HG02678 (cell line): ENCODE data around the gene NUP210L.
"Not testable (repeated sequence)": the region's sequence is repeated elsewhere in the genome, so short reads cannot be mapped to it uniquely, and the experiment has no call there.

ENCODE experiments used
- ATAC-seq: cut with Tn5 transposase; IDR thresholded peaks from one replicate; pipeline ENCODE4 v1.9.1; 2021; ENCODE audit warnings: mild to moderate bottlenecking, moderate library complexity; ENCODE audit not compliant: unreplicated experiment

The NUP210L gene

DNA sequence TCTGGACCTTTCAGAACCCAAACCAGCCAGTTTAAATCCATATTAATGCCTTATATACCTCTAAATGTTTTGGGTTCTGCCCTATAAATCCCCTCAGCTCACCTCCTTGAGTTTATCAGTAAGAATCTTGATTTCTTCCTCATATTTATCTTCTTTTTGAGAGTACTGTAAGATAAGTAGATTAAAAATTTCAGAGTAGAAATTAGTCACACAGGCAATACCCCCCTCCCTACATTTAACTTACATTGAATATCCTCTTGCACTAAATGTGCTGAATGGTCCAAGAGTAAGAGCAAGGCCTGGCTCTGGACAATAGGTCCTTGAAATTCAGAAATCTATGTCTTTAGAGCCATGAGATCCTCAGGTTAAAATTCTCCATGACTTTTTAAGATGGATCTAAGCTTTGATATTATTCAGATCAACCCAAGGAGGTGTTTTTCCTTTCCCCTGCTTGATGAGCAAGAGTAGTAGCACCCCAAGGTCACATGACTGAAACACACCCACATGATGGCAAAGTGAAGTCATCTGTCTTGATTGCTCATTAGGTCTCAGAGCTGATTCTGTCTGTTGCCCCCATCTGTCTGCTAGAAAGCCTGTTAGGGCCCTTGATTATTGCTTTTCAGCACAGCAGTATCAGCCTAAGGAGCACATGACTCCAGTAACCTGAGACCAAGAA, 15.8 kb upstream of the NUP210L start:
- ATAC-seq: no peak

DNA sequence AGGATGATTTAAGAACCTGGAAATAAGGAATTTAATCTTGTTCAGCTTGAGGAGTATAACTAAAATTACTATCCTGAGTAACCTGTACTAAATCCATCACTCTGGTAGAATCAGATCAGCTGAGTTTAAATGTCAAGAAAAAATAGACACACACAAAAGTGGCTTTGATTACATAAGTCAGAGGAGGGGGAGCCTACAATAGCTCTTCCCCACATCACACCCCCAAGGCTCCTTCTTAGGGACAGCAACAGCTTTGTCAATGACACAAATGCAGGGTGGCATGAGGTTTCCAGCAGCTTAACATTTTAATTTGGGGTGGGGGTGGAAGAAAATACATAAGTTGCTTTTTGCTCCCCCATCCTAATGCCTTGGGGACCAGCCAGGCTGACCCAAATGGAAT, 12.6 kb upstream of the NUP210L start:
- ATAC-seq: no peak

DNA sequence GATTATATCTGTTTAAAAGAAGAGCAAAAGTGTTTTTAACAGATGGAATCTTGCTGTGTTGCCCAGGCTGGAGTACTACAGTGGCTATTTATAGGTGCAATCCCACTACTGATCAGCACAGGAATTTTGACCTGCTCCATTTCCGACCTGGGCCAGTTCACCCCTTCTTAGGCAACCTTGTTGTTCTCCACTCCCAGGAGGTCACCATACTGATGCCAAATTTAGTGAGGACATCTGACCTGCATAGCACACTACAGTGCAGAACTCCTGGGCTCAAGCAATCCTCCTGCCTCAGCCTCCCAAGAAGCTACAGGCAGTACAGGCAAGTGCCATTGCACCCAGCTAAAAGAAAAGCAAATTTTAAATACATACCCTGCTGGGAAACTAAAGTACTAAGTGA, 11.3 kb upstream of the NUP210L start:
- ATAC-seq: no peak

DNA sequence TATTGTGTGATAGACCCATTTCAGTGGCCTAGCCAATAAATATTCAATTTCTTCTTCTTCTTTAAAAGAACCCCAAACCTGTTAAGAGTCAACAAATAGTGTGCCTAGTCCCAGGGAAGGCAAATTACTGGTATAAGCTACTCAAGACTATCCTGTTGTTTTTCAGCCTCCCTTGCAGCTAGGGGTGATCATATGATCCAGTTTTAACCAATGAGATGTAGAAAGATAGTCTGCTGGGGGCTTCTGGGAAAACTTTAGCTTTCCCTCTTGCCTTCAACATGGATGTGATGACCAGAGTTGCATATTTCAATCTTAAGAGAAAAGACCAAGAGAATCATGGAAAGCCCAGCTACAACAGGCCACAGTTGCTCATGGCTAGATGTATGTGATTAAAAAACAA, 4.7 kb upstream of the NUP210L start:
- ATAC-seq: no peak

DNA sequence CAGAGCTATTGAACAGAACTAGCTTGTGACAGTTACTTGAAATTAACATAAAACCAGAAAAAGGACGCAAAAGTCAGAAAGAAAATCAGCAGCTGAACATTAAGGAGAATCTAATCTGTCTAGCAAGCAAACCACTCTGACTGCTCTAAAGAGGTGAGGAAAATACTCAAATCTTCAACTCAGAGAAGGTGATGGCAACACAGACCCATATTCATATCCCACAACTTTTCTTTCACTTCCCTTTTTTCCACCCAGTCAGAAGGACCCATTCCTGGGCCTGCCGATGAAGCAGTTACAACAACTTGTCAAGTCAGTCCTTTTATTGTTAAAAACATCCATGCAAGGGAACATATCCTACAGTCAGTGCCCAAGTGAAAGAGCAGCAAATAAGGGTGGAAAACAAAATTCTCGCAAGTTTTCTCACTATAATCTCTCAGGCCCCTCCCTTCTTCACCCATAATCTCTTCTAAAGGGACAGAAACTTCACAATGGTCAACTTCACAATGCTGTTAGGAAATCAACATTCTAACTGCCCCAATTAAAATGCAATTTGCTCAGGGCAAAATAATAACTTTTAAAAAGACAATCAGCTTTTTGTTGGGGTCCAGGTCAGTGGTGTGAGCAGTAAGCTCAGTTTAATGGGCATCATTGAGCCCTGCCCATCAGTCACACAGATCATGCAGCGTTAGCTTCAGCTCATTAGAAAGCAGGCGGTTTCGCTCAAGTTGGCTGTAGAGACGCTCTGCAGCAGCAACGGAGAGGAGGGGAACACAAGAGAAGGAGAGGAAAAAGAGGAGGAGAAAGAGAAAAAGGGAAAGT, 3.6 kb upstream of the NUP210L start:
- no peak for ATAC-seq

DNA sequence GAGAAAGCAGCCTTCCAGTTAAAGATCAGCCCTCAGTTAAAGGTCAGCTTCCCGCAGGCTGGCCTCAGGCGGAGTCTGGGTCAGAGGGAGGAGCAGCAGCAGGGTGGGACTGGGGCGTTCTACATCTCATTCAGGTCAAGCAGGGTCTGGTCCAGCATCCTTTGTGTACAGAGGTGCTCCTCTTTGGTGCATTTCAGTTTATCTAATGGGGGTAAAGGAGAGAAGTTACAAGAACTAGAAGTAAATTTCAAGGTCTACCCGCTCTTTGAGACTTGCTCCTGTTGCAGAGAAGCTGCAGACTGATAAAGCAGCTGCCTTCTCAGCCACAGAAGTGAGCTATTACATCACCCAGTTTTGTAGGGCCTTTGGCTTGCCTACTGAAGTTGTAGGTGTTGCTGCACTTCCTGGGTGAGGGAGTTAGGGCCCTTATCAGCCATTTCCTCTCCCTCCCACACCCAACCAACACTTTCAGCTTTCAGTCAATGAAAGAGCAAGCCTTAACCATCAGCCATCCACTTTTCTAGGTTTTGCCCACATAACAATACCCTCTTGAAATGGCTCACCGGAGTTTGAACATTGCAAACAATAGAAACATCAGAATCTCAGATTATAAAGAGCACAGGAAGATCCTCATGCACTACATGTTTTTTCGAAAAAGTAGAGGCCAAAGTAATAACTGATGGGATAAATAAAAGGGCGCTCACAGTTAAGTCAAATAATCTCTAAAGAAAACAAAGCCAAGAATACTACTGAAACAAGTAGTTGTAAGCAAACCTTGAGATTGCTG, 2.8 kb upstream of the NUP210L start:
- ATAC-seq: peak; percentile 87

DNA sequence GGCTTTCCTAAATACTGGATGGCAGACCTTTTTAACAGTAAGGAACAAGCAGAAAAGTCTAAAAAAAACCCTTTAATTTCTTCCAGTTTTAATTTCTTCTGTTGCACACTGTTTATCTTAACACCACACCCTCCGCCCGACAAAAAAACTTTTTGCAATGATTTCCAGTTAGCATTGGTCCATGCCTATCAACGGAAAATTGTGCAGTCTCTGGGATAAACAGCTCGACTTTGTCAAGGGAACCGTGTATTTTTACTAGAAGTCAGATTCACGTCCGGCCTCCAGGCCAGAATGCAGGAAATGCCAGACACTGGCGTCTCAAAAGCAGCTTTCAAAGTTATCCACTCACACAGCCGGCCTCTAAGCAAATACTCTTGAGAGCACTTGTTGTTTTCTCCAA, 378 bp upstream of the NUP210L start:
- ATAC-seq: no peak

DNA sequence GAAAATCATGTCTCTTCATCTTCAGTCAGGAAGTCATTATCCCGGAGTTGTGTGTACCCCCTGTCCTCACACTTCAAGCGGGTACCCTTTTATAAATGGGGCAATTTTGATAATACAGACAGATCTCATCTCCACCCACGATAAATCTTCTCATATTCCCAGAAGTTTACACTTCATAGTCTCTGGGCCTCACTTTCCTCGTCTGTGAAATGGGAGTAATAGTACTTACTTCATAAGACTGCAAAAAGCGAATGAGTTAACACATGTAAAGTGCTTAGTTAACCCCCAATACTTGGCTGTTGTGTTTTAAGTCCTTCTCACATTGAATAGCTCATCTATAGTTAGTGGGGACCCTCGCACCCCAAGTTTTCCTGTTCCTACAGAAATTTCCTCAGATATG, 820 bp downstream of the NUP210L start:
- ATAC-seq: no peak

DNA sequence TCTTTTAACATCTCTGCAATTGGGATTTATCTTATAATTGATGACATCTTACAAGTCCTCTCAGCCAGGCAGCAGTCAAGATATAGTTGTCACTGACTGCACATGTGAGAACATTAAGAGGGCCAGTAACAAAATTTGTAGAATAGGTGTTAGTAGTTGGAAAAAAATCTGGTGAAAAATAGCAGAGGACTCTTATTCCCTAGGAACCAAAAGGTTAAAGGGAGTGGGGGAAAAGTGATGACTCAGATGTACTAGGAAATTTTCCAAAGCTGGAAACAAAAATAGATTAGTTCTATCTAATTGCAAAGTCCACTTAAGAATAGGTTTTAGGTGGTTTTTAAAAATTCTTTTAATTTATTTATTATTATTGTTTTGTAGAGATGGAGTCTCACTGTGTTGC, 3.6 kb downstream of the NUP210L start:
- ATAC-seq: no peak

DNA sequence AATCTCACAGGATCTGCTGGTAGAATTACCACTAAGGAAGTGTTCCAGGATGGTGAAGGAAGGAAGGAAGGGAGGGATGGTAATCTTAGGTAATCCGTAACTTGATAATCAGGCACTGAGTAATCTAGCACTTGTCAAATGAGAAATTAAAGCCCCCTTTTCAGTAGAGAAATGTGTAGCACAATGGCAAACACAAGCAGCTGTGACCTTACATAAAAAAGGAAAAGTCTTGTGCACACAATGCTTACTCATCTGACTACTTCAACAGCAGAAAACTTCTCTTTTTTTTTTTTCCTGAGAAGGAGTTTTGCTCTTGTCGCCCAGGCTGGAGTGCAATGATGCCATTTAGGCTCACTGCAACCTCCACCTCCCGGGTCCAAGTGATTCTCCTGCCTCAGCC, 6.1 kb downstream of the NUP210L start:
- no peak for ATAC-seq

DNA sequence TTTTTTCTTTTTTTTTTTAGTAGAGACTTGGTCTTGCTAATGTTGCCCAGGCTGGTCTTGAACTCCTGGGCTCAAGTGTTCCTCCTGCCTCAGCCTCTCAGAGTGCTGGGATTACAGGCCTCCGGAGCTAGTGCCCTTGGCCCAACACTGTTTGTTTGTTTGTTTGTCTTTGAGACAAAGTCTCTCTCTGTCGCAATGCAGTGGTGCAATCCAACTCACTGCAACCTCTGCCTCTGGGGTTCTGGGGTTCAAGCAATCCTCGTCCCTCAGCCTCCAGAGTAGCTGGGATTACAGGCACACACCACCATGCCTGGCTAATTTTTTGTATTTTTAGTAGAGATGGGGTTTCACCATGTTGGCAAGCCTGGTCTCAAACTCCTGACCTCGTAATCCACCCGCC, 7.4 kb downstream of the NUP210L start:
- ATAC-seq: not testable (repeated sequence)

DNA sequence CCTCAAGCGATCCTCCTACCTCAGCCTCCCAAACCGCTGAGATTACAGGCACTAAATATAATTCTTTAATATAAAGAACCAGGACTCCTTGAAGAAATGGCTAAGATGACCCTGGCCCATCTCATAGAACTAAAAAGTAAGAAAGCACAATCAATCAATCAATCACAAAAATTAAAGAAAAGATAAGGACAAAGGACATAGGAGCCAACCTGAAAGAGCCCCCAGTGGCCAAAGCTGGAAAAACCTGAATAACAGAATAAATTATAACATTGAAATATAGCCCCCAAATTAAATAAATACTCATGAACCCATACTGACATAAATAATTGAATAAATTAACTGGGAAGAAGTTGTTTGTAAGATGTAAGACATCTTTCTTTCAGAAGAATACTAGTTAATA, 8.9 kb downstream of the NUP210L start:
- no peak for ATAC-seq

DNA sequence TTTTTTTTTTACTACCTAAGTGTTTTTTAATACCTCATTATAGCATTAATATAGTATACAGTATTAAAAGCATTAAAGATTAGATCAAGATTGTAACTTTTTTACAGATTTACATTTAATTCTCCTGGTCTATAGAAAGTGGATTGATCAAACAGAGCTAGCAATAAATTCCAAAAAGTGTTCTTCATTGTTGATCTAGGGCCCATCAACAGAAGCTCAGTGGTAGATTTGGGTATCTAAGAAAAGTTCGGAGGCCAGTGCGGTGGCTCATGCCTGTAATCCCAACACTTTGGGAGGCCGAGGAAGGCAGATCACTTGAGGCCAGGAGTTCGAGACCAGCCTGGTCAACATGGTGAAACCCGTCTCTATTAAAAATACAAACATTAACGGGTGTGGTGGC, 12.5 kb downstream of the NUP210L start:
- ATAC-seq: no peak

DNA sequence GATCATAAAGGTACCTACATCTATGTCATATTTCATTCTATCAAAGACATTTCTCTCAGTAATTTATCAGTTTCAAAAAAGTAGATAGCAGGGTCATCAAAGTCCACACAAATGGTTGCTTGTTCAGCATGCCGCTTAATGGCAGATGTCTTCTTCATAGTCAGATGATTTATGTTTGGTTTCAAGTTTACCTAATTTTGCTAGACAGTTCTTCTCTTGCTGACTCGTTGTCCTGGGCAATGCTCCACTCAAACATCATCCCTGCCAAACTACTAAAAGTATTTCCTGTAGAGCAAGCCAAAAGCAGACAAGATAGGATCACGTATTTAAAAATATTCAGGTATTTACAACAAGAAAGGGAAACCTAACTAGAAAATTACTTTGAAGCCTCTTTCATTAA, 13.6 kb downstream of the NUP210L start:
- ATAC-seq: no peak

DNA sequence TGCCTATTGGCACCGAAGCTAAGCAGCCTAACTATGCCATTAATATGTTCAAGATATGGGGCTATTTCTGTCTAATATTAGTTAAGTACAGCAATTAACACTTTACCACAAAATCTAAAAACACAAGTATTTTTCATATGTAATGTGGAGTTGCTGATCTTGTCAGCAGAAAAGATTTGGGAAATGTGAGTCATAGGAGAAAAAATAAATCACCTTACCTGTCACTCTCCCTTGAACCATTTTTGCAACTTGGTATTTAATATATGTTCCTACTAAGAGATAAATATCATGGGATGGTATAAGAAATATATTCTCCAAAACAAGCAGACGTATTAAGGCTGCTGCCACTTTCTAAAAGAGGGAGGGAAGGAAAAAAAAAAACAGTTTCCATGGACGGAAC, 17.0 kb downstream of the NUP210L start:
- no peak for ATAC-seq

DNA sequence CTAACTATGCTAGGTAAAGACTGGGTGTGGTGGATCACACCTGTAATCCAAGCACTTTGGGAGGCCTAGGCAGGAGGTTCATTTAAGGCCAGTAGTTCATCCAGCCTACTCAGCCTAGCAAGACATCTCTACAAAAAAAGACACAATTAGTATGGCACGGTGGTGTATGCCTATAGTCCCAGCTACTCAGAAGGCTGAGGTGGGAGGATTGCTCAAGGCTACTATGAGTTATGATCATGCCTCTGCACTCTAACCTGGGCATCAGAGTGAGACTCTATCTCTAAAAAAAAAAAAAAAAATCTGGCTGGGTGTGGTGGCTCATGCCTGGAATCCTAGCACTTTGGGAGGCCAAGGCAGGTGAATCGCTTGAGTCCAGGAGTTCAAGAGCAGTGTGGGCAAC, 21.6 kb downstream of the NUP210L start:
- ATAC-seq: no peak

DNA sequence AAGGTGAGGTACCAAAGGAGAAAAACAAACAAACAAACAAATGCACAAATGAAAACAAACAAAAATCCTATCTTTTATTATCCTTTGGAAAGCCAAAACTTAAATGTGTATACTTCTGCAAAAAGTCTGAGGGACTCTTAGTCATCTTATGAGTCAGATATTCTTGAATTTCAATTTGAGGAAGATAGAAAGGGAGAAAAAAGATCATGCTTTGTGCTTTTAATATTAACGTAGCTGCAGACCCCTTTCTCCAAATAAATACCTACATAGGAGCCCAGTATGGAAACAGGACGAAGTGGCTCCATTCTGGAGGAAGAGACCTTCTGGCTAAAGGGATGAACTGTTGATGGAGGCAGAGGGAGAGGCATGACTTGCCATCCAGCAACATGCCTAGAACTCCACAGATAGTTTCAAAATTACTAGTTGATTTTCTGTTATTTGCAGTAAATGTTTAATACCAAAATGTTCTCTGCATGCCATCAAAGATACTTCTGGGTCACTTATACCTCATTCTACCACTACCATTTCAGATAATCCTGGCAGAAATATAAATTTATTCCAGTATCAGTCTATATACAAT, 25.4 kb downstream of the NUP210L start:
- ATAC-seq: no peak

DNA sequence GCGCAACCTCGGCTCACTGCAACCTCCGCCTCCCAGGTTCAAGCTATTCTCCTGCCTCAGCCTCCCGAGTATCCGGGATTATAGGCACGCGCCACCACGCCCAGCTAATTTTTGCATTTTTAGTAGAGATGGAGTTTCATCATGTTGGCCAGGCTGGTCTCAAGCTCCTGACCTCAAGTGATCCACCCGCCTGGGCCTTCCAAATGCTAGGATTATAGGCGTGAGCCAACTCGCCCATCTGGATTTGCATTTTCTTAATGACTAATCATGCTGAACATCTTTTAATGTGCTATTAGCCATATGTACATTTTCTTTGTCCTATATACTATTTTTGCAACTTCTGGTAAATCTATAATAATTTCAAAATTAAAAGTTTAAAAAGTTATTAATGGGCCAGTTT, 31.7 kb downstream of the NUP210L start:
- not testable (repeated sequence) for ATAC-seq

DNA sequence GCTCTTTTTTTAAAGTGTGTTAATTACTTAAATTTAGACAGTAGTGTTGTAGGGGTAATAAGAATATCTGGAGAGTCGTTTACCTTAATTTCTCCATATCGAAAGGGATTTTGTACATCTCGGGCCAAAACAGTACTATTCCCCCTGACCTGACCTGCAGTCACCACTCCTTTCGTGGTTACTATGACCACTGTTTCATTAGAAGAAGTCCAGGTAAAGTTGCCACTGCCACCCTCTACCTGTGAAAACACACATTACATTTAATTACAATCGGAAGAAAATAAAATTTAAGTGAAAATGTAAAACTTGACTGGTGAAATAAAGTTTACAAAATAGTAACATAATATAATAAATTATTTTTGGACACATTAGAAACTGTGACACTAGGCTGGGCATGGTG, 37.2 kb downstream of the NUP210L start:
- no peak for ATAC-seq

DNA sequence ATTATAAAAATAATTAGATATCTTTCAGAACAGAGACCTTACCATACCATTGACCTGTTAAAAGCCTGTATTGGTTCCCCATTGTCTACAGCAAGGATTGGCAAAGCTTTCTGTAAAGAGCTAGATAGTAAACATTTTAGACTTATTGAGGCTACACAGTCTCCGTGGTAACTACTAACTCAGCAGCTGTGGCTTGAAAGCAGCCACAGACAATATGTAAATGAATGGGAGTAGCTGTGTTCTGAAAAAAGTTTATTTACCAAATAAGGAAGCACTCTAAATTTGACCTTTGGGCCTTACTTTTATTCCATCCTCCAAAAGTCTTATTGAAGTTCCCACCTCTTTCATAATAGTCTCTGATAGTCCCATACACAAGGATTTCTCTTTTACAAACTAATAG, 39.7 kb downstream of the NUP210L start:
- ATAC-seq: no peak

DNA sequence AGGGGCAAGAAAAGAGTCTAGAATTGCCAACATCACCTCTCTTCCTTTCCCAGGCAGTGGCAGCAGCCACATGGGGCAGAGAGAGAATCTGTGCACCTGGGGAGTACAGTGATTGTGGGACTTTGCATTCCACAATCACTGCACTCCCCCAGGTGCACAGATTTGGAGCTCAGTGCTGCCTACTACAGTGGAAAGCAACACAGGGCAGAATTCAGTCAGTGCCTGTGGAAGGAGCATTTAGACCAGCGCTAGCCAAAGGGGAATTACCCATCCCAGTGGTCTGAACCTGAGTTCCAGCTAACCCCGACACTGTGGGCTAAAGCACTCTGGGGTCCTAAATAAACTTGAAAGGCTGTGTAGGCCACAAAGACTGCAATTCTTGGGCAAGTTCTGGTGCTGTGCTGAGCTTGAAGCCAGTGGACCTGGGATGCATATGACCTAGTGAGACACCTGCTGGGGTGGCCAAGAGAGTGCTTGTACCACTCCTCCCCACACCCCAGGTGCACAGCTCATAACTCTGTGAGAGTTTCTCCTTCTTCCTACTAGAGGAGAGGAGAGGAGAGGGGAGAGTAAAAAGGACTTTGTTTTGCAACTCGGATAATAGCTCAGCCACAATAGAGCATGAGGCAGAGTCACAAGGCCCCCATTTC, 50.3 kb downstream of the NUP210L start:
- no peak for ATAC-seq
